NCI-H1105 treated with DMSO at 0.1 percent for 48 hours (cell line): Measurements from ENCODE around the gene JAKMIP1.

ENCODE experiments used
- DNase-seq: peaks from one replicate; lab custom pipeline; 2025; lab: John Stamatoyannopoulos, UW

Gene JAKMIP1

DNA sequence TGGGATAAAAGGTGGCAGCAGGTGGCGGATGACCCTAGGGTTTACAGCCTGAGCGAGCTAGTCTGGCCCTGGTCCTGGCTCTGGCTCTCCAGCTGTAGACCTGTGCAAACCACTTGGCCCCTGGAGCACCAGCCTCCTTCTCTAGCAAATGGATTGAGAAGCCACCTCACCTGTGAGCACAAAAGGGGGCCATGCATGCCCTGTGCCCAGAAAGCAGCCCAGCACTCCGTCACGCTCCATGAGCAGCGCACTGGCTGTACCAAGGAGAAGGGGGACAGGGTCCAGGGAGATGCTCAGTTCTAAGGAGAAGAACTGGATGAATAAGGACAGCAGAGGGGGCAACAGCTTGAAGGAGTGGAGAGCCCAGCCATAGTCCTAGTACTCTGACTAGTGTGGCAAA lies 135.2 kb downstream of the JAKMIP1 start:
- DNase-seq = no peak

DNA sequence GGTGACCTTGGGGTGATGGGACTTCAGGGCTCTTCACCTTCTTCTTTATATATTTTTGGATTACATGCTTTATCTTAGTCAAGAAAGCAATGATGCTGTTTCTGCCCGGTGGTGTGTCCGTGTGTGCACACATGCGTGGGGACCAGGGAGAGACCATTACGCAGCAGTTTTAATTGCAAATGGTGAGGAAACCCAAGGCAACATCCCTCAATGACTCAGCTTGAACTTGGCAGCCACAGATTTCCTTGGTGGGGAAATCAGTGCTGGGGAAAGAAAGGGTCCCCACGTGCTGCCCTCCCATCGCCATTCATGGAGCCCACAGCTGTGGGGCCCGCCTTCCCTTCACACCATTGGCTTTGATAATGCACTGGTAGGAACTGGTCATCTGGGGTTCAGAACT lies 136.0 kb downstream of the JAKMIP1 start:
- DNase-seq = no peak

DNA sequence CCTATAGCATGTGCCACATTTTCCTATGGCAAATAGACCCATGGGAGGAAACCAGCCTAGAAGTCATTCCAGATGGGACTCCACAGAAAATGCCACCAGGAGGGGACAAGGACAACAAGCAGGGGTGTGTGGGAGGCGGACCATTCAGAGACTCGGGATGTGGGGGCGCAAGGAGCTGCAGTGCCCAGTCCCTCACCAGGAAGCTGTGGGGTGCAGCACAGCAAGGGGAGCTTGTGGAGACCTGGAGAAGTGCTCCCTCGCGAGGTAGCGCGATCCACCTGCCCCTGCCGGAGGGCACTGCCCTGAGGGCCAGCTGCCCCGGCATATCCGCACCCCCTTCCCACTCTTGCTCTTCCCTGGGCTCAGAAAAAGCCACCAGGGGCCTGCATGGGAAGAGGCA lies 136.7 kb downstream of the JAKMIP1 start:
- DNase-seq = no peak

DNA sequence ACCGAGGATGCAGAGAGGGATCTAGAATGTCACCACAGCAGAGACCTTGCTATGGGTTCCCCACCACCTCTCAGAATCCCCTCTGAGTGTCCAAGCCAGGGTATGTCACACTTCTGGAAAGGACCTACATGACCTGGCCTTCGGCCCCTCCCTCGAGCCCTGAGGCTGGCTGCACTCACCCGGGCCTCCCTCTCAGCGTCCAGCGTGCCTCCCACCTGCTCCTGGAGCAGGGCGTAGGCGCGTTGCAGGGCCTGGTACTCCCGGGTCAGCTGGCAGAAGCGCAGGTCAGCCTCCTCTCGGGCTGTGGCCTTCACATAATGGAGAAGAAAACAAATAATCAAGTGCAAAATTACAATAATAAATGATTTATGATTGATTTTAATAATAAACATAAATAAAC lies 138.2 kb downstream of the JAKMIP1 start:
- DNase-seq = no peak

DNA sequence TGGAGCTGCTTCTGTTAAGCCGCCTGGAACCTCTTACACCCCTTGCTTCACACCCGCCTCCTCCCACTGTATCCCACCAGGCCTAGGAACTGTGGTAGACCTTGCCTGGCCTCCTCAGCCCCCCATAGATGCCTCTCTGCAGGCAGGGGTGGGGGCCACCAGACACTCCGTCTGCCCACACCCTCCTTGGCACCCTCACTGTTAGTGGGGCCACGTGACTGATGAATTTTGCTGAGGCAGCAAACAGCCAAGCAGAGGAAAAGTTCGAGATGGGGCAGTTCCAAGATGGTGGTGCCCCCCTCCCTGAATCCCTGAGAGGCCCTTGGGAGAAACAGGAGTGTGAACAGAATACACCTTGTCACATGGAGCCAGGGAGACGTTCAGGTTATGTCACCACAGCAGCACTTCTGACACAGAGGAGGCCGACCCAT lies 141.0 kb downstream of the JAKMIP1 start:
- DNase-seq = no peak

DNA sequence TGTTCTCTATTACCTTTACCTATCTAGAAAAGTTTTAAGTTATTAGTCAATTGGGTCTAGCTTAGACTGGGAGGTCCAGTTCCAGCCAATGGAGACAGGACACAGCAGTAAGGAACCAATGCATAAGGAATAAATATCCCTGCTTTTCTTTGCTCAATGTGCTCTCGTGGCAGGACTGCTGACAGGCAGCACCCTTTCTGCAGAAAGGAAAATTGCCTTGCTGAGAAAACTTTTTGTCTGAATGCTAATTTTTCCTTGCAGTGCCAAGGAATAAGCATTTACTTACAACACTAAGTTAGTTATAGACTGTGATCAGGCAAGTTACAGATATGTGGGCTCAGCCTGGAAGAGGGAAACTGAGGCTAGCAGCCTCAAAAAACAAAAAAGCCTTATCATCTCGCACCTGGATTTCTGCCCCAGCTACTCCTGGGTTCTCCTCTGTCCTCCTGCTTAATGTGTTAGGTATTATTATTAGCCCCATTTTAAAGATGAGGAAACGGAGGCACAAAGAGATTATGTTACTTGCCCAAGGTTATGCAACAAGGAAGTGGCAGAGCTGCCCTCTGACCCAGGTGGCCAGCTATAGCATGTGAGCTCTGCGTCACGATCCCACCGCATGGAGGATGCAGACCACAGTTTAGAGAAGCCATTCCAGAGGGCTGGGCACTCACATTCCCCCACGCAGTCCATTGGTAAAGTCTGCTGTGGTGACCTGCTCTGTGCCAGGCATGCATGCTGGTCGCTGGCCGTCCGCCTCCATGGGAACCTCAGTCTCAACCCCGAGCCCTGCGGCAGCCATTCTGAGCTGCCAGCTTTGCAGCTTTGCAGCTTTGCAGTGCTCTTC lies 141.6 kb downstream of the JAKMIP1 start:
- DNase-seq = no peak

DNA sequence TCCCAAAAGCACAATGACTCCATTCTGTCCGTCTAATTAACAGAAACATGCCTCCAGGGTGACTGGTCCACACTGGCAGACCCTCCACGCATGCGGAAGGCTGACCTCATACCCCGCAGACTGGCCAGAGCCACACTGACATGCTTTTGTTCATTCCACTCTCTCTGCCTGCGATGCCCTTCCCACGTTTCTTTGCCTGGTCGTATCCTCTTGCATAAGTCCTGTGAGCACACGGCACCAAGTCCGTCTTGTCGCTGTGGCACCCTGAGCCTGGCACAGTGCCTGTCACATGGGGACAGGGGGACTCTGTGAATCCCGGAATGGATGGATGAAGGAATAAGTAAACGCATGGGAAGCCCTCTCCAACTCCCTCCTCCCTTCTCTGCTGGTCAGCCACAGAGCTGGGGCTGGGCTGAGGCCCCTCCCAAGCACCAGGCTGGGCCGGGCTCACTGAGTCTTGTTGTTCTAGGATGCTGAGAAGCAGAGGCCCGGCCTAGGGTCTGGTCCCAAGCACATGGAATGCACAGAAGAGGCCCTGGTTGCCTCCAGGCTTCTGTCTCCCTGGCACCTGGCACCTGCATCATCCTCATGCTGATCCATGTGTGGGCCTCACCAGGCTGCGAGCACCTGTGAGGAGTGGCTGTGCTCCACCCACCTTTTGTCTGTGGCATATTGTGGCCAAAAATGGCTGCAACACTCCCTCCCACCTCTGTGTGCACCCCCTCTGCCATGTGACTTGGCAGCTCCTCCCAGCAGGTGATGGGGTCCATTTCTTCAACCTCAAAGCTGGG lies 143.2 kb downstream of the JAKMIP1 start:
- no peak for DNase-seq

DNA sequence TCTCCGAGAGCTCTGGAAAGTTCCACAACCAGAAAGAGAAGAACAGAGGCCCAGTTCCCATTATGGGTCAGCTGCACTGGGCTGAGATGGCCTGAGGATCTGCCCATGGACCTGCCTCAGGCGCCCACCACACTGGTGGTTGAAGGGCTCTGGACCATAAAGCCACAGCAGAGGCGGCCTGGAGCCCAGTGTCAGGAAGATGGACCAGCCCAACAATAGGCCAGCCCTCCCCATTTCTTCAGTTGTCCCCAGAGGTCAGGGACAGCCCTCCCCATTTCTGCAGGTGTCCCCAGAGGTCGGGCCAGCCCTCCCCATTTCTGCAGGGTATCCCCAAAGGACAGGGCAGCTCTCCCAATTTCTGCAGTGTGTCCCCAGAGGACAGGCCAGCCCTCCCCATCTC lies 144.9 kb downstream of the JAKMIP1 start:
- DNase-seq = no peak

DNA sequence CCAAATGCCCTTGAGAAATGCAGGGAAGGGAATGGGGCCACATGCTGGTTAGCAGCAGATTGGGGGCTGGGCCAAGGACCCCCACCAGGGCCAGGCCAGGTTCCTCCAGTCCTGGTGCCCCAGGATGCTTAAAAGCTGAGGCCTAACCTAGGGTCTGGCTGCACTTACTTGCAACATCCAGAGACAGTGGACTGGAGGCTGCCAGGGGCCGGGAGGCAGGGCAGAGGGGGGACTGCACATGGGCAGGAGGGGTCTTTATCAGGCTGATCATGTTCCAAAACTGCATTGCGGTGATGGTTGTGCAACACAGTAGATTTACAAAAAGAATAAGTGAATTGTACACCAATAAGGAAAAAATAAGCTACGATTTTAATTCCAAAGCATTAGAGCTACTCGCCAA lies 145.3 kb downstream of the JAKMIP1 start:
- no peak for DNase-seq

DNA sequence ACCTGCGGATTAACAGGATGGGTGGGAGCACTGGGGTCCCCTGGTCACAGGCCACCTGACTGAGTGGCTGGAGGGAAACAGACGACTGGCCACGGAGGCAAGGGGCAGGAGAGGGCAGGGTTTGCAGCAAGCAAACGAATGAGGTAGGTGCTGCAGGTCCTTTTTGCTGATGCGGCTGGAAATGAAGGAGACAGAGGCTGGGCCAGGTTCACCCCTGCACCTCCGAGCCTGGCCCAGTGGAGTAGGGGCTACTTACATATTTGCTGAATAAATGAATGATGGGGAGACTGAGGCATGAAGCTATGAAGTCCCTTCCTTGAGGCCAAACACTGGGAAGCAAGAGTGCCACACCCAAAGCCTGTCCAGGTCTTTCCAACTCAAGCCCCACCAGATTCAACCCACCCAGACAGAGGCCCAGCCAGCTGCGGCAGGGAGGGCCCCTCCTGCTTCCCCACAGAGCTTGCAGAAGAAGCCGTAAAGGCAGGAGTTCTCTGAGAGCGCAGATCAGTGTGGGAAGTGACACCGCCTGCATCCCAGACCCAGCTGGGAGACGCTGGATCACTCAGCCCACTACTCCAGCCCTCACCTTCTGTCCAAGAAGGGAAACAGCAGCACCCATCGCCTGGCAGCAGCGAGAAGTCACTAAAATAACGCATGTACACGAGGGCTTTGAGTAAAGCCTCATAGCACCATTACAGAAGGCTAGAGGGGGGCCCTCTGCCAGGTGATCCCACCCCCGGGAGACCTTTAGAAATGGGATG lies 146.0 kb downstream of the JAKMIP1 start:
- no peak for DNase-seq

DNA sequence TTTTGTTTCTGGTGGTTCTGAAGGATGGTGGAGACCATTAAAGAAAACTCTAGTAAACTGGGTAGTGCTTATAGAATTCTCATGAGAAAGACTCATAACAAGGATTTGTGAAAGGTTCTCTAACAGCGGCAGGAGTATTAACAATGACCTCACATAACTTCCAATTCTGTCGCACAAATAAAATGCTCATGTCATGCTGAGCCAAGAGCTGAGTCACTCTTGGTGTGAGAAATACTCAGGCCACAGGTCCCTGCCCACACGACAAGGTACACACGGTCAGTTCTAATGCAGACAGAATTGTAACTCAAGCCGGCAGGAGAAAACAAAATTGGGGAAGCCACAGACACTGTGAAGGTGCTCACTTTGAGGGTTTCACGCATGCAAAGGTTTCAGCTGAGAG lies 147.7 kb downstream of the JAKMIP1 start:
- no peak for DNase-seq

DNA sequence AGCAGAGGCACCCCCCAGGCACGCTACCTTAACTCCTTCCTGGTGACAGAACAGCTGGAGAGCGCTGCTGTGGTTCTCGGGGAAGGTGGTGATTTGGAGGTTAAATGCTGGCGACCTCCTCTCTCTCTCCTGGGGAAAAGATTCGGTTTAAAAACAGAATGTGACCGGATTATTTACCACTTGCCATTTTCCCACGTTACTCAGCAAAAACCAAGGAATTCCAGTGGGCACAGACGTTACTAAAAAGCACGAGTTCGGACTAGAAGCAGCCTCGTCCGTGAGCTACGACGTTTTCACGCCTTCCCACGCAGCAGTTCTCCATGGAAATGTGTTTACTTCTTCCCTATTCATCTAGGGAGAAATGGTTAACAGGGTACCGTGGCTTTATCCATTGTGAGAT lies 149.8 kb downstream of the JAKMIP1 start:
- DNase-seq = no peak

DNA sequence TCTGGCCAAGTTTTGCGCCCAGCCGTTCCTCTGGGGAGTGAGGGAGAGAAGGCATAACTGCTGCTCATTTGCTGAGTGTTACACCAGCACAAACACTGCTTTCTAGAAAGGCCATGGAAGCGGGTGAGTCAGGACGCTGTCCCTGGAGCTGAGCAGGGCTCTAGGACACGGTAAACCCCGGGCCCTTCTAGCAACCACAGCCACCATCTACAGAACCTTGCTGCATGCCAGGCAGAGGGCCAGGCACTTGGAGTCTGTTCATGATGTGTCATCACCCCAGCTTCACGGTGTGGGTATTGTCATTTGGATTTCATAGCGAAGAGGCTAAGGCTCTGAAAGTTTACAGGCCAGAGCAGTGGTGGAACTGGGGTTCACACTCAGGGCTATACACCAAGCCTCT lies 150.4 kb downstream of the JAKMIP1 start:
- no peak for DNase-seq

DNA sequence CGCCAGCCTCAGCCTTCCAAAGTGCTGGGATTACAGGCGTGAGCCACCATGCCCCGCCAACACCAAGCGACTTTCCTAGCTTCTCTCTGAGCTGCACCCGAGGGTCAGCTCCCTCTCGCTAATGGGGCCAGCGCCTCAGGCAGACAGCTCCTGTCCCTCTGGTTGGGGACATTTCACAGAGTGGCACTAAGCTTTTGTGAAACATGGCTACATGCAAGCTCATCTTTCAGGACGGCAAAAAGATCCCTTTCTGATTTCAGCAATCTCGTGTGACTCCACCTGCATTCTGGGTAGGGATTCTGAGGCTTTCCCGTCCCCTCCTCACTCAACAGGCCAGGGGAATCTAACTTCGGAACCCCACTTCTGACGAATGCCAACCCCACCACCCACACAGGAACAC lies 151.1 kb downstream of the JAKMIP1 start:
- no peak for DNase-seq

DNA sequence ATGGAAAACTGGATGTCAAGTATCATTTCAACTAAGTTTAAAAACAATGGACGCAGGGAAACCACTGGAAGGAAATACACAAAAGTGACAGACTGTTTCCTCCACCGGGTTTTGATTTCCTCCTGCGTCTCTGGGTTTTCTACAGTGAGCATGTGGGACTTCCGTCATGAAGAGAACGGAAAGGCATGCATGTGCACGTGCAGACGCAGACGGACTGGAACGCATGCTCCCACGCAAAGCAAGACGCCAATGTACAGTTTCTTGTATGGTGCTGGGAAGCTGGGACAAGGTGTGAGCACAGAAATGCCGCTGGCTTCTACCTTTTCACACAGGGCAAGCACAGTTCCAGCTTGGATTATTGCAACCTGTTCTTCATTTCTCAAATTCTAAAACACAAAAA lies 151.8 kb downstream of the JAKMIP1 start:
- DNase-seq = no peak

DNA sequence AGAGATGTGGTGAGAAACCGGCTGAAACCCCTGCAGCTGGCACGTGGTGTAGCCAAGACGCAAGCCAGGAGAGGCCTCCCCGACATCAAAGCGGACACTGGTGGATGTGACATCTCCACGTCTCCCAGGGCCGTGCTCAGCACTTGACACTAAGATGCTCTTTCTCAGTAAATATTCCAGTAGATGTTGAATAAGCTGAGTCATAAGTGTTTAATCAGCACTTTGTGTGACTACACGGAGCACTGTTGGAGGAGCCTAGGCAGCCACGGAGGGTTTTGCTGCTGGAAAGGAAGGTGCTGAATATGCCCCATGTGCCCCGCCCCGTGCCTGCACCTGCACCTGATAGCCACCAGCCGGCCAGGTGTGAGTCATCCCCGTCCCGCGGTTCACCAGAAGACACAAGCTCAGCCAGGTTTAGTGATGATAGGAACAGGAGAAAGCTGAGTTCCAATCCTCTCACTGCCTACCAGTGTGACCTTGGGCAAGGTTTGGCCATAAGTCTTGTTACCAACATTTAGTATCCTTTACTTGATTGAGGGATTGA lies 153.1 kb downstream of the JAKMIP1 start:
- DNase-seq = no peak

DNA sequence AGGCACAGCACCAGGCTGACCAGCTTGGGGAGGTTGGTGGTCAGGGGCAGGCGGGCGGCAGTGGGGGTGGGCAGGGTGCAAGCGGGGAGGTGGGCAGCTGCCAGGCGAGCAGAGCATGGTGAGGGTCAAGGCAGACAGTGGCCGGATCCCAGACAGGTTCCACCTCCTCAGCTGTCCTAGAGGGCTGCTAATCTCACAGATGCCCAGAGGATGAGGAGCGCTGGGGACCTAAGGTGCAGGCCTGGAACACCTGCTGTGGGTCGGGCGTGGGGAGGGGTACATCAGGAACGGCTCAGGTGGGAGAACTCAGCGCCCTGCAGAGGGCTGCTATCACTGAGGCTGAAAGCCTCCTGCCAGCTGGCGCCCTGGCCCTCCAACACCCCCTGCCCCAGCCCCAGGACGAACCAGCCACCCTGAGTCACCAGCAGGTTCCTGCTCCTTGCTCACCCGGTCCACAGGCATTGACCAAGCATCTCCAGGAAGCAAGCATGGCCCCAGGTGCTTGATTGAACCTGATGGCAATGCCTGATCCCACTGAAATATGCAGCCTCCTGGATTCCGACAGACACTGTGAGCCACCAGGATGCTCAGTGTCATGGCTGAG lies 153.7 kb downstream of the JAKMIP1 start:
- no peak for DNase-seq

DNA sequence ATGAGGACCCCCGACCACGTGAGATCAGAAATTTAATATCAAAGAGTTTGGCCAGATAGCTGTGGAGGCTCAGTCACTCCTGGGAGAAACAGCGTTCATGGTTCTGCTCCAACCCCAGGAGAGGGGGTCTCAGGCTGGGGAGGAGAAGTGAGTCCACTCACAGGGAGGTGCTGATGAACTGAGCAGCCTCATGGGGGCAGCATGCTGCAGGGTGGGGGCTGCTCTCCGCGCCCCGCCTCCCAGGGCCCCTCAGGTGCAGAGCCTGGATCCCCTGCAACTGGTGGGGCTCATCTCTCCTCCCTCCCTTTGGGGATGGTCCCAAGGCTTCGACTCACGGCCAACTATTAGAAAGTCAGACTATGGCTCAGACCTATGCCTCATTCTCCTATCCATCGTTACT lies 155.5 kb downstream of the JAKMIP1 start:
- no peak for DNase-seq

DNA sequence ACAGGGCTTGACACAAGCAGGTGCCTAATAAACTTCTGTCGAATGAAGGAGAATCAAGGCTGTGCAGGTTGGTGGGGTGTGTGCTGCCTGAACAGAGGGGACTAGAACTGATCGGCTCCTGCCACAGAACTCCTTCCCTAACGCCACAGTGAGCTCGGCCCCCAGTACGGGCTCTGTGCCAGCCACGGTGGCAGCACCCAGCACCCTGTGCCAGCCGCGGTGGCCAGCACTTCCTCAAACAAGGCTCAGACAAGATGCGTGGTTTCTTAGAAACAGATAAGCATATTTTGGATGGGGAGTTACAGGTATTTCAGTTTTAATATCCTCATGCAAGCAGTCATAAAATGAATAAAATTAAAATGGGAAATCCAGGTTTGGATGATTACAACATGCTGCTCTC lies 156.1 kb downstream of the JAKMIP1 start:
- no peak for DNase-seq

DNA sequence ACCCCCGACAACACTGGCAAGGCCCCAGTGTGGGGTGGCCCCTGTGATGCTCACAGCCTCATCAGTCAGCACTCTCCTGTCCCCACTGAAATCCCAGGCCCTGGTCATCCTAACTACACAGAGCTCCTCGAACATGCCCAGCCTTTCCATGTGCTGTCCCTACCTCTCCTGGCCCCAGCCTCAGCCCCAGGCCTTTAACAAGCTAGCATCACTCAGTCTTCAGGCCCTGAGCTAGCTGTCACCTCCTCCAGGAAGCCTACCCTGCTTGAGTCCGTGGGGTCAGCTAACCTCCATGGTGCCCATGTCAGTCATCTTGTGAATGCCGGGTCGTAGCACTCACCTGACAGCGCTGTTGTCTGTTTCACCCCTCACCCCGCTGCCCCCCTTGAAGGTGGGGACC lies 156.5 kb downstream of the JAKMIP1 start:
- DNase-seq = no peak

DNA sequence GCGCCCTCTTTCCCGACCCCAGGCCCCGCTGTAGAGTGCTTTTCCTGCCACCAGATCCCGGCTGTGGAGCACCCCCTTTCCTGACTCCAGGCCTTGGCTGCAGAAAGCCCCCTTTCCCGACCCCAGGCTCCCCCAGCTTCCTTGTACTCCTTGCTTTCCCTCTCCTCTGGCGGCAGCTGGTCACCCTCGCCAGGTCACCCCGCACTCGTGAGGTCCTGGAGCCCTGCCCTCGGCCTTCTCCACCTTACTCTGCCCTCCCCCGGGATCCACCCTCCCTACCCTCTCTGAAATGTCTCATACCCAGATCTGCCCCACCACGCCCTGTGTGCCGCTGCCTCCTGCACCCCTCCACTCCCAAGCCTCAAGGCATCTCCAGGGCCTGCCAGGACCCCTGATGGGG lies 157.2 kb downstream of the JAKMIP1 start:
- no peak for DNase-seq
